Measurements from ENCODE around the gene FIGNL2.

GRCh38 chr12:51779876-51780275 lies 68.6 kb downstream of the FIGNL2 start:
- TF ChIP-seq CTCF (IDR thresholded peaks at IDR 0.05), result no peak
- no peak for TF ChIP-seq EP300 (IDR thresholded peaks at IDR 0.05)

Data from tibial nerve (tissue), 4 donors.